NCI-H1436 treated with DMSO at 0.1 percent for 48 hours (cell line): ENCODE results near the gene CNNM3.

Experiments
- DNase-seq: peaks from one replicate; lab custom pipeline; 2025; lab: John Stamatoyannopoulos, UW

CNNM3 gene

GRCh38 chr2:96877631-96878092, 61.6 kb downstream of the CNNM3 start:
- no peak for DNase-seq

- no peak for DNase-seq
These were observed 62.1 kb downstream of the CNNM3 start for GRCh38 chr2:96878171-96878570.

- no peak for DNase-seq
These were observed 62.9 kb downstream of the CNNM3 start for GRCh38 chr2:96878796-96879544.

GRCh38 chr2:96879545-96880040, 63.5 kb downstream of the CNNM3 start:
- no peak for DNase-seq

- DNase-seq = no peak
These were observed 64.8 kb downstream of the CNNM3 start for GRCh38 chr2:96880891-96881273.

- DNase-seq = no peak
These were observed 65.5 kb downstream of the CNNM3 start for GRCh38 chr2:96881349-96882195.

- DNase-seq = no peak
These were observed 66.2 kb downstream of the CNNM3 start for GRCh38 chr2:96882230-96882629.

- DNase-seq = no peak
These were observed 66.8 kb downstream of the CNNM3 start for GRCh38 chr2:96882906-96883305.

GRCh38 chr2:96883306-96883705, 67.2 kb downstream of the CNNM3 start:
- no peak for DNase-seq
